ENCODE measurements around the gene TESMIN. TPM values are rescaled to one million over a fixed set of nuclear protein-coding genes. Genes with fewer than 3 reads are reported as not detected.

The TESMIN gene
- total RNA-seq, 1 experiment from 2014 or later = 8.0 TPM

DNA sequence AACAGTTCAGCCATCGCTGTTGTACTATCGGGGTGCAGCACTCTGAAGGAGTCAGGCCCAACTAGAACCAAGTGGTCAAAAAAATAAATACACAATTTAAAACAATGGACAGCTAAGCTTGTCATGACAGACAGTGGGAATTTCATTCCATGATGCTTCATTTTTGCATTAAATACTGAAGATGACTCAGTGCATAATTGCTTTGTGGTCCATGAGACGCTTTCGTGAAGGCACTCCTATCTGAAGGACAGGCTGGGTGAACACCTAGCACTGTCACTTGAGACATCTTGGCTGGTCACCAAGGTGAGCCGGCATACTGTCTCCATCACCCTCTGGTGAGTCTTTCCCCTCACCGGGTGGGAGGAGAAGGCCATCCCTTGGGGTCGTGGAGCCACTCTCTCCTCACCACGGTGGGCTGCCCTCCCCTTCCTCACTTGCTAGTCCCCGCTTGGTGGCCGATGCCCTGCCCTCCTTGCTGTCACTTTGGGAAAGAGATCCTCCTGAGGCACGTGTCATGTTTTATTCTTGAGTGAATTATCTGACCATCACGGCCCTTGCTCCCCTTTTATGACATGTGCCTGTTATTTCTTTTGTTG lies 4.9 kb upstream of the TESMIN start:
- no TSS peak for BruUV-seq (replicated peaks)
- POLR2A ChIA-PET (ENCODE audit: low non-redundant PET) = no interaction called here
- DNase-seq (ENCODE audit: low spot score) = no peak

GRCh38 chr11:68753300-68753699 lies 2.0 kb upstream of the TESMIN start:
- no peaks in the 10 kb centered on the region for H3K27me3 ChIP-seq (replicated peaks; ENCODE audit: insufficient read depth, low read depth, low read length, poor library complexity)
- H3K27ac ChIP-seq (ENCODE audit: low read depth, low read length, poor library complexity, severe bottlenecking) = no peak overlapping the region
- no peak for TF ChIP-seq CTCF (conservative IDR thresholded peaks at IDR 0.05; ENCODE audit: low read depth, low read length)
- no peak for TF ChIP-seq EZH2 (IDR thresholded peaks at IDR 0.05; ENCODE audit: borderline replicate concordance, low read depth, low read length, poor library complexity, severe bottlenecking)
- intact Hi-C loops (cut with micrococcal nuclease; ENCODE audit: unreplicated experiment) = no loop called here
- no peak overlapping the region for H3K4me3 ChIP-seq (ENCODE audit: low read depth, low read length, poor library complexity, severe bottlenecking)
- POLR2A ChIA-PET (ENCODE audit: low non-redundant PET) = no interaction called here
- no peaks in the 10 kb centered on the region for H3K4me1 ChIP-seq (ENCODE audit: insufficient read depth, low read length, poor library complexity, severe bottlenecking)
- no peaks in the 10 kb centered on the region for H3K36me3 ChIP-seq (ENCODE audit: insufficient read depth, low read length, poor library complexity, severe bottlenecking)
- no peak for DNase-seq (ENCODE audit: low spot score)
- CTCF ChIA-PET = no interaction called here
- no TSS peak for BruUV-seq (replicated peaks)
- H3K9me3 ChIP-seq (ENCODE audit: low read depth, low read length, poor library complexity, severe bottlenecking) = no peaks in the 10 kb centered on the region

More for the DNA sequence above, 4.9 kb upstream of the TESMIN start:
- TF ChIP-seq CTCF (conservative IDR thresholded peaks at IDR 0.05; ENCODE audit: low read depth, low read length) = no peak
- TF ChIP-seq EZH2 (IDR thresholded peaks at IDR 0.05; ENCODE audit: borderline replicate concordance, low read depth, low read length, poor library complexity, severe bottlenecking) = no peak
- no peak overlapping the region for H3K4me3 ChIP-seq (ENCODE audit: low read depth, low read length, poor library complexity, severe bottlenecking)
- no peaks in the 10 kb centered on the region for H3K9me3 ChIP-seq (ENCODE audit: low read depth, low read length, poor library complexity, severe bottlenecking)
- H3K4me1 ChIP-seq (ENCODE audit: insufficient read depth, low read length, poor library complexity, severe bottlenecking) = no peaks in the 10 kb centered on the region
- no peaks in the 10 kb centered on the region for H3K27me3 ChIP-seq (replicated peaks; ENCODE audit: insufficient read depth, low read depth, low read length, poor library complexity)
- CTCF ChIA-PET = no interaction called here
- H3K36me3 ChIP-seq (ENCODE audit: insufficient read depth, low read length, poor library complexity, severe bottlenecking) = no peaks in the 10 kb centered on the region
- H3K27ac ChIP-seq (ENCODE audit: low read depth, low read length, poor library complexity, severe bottlenecking) = no peak overlapping the region
- intact Hi-C loops (cut with micrococcal nuclease; ENCODE audit: unreplicated experiment) = no loop called here

GRCh38 chr11:68751004-68751325 lies 355 bp downstream of the TESMIN start:
- Histone ChIP-seq H3K27me3 (replicated peaks; ENCODE audit: insufficient read depth, low read depth, low read length, poor library complexity) (no peaks in the 10 kb centered on the region), H3K27ac (ENCODE audit: low read depth, low read length, poor library complexity, severe bottlenecking) (peak overlapping the region; percentile 39), H3K36me3 (ENCODE audit: insufficient read depth, low read length, poor library complexity, severe bottlenecking) (no peaks in the 10 kb centered on the region), H3K4me1 (ENCODE audit: insufficient read depth, low read length, poor library complexity, severe bottlenecking) (no peaks in the 10 kb centered on the region), H3K4me3 (ENCODE audit: low read depth, low read length, poor library complexity, severe bottlenecking) (peak overlapping the region; percentile 58), H3K9me3 (ENCODE audit: low read depth, low read length, poor library complexity, severe bottlenecking) (no peaks in the 10 kb centered on the region)
- POLR2A ChIA-PET (ENCODE audit: low non-redundant PET) = no interaction called here
- BruUV-seq (replicated peaks) = no TSS peak
- TF ChIP-seq CTCF (conservative IDR thresholded peaks at IDR 0.05; ENCODE audit: low read depth, low read length) (no peak), EZH2 (IDR thresholded peaks at IDR 0.05; ENCODE audit: borderline replicate concordance, low read depth, low read length, poor library complexity, severe bottlenecking) (no peak)
- CTCF ChIA-PET = no interaction called here
- no peak for DNase-seq (ENCODE audit: low spot score)
- intact Hi-C loops (cut with micrococcal nuclease; ENCODE audit: unreplicated experiment) = no loop called here
